ENCODE results near the gene RGL3.

- TF ChIP-seq RXRA (IDR thresholded peaks at IDR 0.05; ENCODE audit: borderline replicate concordance, low read depth) (no peak), CTCF (IDR thresholded peaks at IDR 0.05) (no peak), JUND (IDR thresholded peaks at IDR 0.05) (no peak), POLR2AphosphoS5 (IDR thresholded peaks at IDR 0.05; ENCODE audit: low read depth, low read length) (no peak), CHD2 (IDR thresholded peaks at IDR 0.05; ENCODE audit: low read length, partially characterized antibody) (no peak), RAD21 (IDR thresholded peaks at IDR 0.05; ENCODE audit: low read length) (no peak), EP300 (IDR thresholded peaks at IDR 0.05; ENCODE audit: borderline replicate concordance in 1 of 2, low read depth in 1 of 2, low read length in 1 of 2) (no peak), MEF2A (IDR thresholded peaks at IDR 0.05; ENCODE audit: borderline replicate concordance, low read depth) (no peak), TCF12 (IDR thresholded peaks at IDR 0.05) (no peak)
Observed at GRCh38 chr19:11423164-11423790, 4.2 kb upstream of the RGL3 start.
